BE2C (cell line): ENCODE data around the gene MTX2.

Experiments
- DNase-seq: peaks from one replicate; pipeline ENCODE4 v3.0.0-alpha.2; 2020
- H3K27me3 ChIP-seq: fragments of 250-450 bp; sonication (Bioruptor Pico); 2 replicates; pipeline ENCODE4 v1.5.1; 2020; ENCODE audit warnings: mild to moderate bottlenecking
- H3K36me3 ChIP-seq: fragments of 250-450 bp; sonication (Bioruptor Pico); 2 replicates; pipeline ENCODE4 v1.5.1; 2020; ENCODE audit warnings: mild to moderate bottlenecking
- H3K4me1 ChIP-seq: fragments of 250-450 bp; sonication (Bioruptor Pico); 2 replicates; pipeline ENCODE4 v1.5.1; 2020
- H3K4me3 ChIP-seq: 2 replicates; pipeline ENCODE4 v1.5.1; 2011; ENCODE audit warnings: low read depth, low read length
- H3K9me3 ChIP-seq: fragments of 250-450 bp; sonication (Bioruptor Pico); 2 replicates; pipeline ENCODE4 v1.5.1; 2020
- TF ChIP-seq, protein P1 (sequence below): IDR thresholded peaks from 2 replicates; pipeline ENCODE4 v1.5.1; 2012; ENCODE audit warnings: mild to moderate bottlenecking, low read depth, low read length

Gene MTX2

DNA sequence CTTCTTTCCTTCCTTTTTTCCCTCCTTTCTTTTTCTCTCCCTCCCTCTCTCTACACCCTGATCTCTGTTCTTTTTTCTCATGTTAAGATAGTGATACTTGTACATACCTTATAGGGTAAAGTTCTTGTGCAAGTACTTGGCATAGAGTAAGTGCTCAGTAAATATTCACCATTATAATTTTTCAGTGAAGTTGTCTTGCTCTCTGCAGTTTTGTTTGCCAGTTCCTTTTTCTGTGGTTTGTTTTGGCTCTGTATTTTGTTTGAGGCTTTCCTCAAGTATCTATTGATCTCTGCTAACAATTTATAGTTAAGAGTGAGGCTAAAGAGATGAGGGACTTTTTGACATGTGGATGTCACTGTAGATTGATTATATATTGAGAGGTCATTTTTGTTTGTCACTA lies 48.0 kb downstream of the MTX2 start:
- Histone ChIP-seq H3K36me3 (no peaks in the 10 kb centered on the region), H3K4me1 (no peaks in the 10 kb centered on the region), H3K9me3 (no peaks in the 10 kb centered on the region), H3K27me3 (no peaks in the 10 kb centered on the region), H3K4me3 (no peak overlapping the region)
- no peak for DNase-seq
- TF ChIP-seq, protein P1, sequence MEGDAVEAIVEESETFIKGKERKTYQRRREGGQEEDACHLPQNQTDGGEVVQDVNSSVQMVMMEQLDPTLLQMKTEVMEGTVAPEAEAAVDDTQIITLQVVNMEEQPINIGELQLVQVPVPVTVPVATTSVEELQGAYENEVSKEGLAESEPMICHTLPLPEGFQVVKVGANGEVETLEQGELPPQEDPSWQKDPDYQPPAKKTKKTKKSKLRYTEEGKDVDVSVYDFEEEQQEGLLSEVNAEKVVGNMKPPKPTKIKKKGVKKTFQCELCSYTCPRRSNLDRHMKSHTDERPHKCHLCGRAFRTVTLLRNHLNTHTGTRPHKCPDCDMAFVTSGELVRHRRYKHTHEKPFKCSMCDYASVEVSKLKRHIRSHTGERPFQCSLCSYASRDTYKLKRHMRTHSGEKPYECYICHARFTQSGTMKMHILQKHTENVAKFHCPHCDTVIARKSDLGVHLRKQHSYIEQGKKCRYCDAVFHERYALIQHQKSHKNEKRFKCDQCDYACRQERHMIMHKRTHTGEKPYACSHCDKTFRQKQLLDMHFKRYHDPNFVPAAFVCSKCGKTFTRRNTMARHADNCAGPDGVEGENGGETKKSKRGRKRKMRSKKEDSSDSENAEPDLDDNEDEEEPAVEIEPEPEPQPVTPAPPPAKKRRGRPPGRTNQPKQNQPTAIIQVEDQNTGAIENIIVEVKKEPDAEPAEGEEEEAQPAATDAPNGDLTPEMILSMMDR: no peak

DNA sequence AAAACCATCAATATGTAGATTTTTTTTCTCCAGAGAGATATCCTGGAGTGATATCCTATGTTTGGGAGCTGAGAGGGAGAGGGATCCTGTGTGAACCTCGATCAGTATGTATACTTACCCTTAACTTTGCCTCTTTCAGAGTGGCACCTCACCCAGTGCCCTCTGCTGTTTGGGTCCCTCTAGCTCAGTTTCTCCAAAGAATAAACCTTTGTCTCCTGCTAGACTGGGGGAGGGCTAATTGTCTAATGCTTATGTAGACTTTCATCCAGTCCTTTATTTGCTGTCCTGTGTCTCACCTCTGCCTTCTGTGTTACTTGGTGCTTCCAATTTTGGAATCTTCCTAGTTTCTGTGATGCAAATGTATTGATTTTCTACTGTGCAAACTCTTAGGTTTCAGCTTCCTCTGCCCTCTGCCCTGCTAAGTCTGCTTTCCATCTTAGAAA lies 48.4 kb downstream of the MTX2 start:
- Histone ChIP-seq H3K9me3 (no peaks in the 10 kb centered on the region), H3K4me1 (no peaks in the 10 kb centered on the region), H3K27me3 (no peaks in the 10 kb centered on the region), H3K4me3 (no peak overlapping the region), H3K36me3 (no peaks in the 10 kb centered on the region)
- TF ChIP-seq, protein P1: no peak
- DNase-seq: no peak

GRCh38 chr2:176321916-176322315 lies 52.7 kb downstream of the MTX2 start:
- Histone ChIP-seq H3K36me3 (no peaks in the 10 kb centered on the region), H3K4me1 (no peaks in the 10 kb centered on the region), H3K27me3 (no peaks in the 10 kb centered on the region), H3K4me3 (no peak overlapping the region), H3K9me3 (no peaks in the 10 kb centered on the region)
- DNase-seq: no peak
- TF ChIP-seq, protein P1: no peak

- Histone ChIP-seq H3K4me3 (no peak overlapping the region), H3K36me3 (no peaks in the 10 kb centered on the region), H3K27me3 (no peaks in the 10 kb centered on the region), H3K4me1 (no peaks in the 10 kb centered on the region), H3K9me3 (no peaks in the 10 kb centered on the region)
- TF ChIP-seq, protein P1: no peak
- DNase-seq: no peak
These were observed 55.6 kb downstream of the MTX2 start for GRCh38 chr2:176324862-176325261.

DNA sequence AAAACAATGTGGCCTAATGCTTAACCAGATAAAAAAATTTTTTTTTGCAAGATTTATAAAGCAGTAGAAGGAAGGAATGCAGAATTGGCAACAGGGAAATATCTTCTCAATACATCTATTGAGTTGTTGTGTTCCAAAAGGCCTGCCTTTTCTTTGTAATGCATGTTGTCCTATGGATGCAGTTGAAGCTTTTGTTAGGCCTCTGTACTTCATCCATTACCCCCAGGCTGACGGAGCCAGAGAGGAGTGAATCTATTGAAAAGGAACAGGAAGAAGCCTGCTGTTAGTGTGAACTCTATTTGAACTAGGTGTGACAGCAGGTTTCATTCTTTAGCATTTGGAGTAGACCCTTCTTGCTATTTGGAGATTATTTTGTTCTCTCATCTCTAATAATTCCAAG lies 56.5 kb downstream of the MTX2 start:
- no peak overlapping the region for H3K4me3 ChIP-seq
- TF ChIP-seq, protein P1: no peak
- H3K9me3 ChIP-seq: no peaks in the 10 kb centered on the region
- DNase-seq: no peak
- H3K27me3 ChIP-seq: no peaks in the 10 kb centered on the region
- no peaks in the 10 kb centered on the region for H3K4me1 ChIP-seq
- H3K36me3 ChIP-seq: no peaks in the 10 kb centered on the region

- H3K36me3 ChIP-seq: no peaks in the 10 kb centered on the region
These were observed 58.9 kb downstream of the MTX2 start for GRCh38 chr2:176328149-176328548.

More at GRCh38 chr2:176328149-176328548, 58.9 kb downstream of the MTX2 start:
- no peaks in the 10 kb centered on the region for H3K27me3 ChIP-seq
- DNase-seq: no peak
- TF ChIP-seq, protein P1: no peak
- no peaks in the 10 kb centered on the region for H3K4me1 ChIP-seq
- H3K9me3 ChIP-seq: no peaks in the 10 kb centered on the region
- H3K4me3 ChIP-seq: no peak overlapping the region
